KMS-11 (cell line): Measurements from ENCODE around the gene PAPOLB.

ENCODE experiments used
- H2AFZ ChIP-seq: fragments of 200-600 bp; sonication (generic); 2 replicates; pipeline ENCODE4 v1.6.1; 2016; ENCODE audit warnings: antibody characterized with exemption, mixed run types, low read depth
- H3K27ac ChIP-seq: fragments of 200-600 bp; sonication (generic); 2 replicates; pipeline ENCODE4 v1.6.1; 2016; ENCODE audit warnings: mild to moderate bottlenecking, mixed run types
- H3K27me3 ChIP-seq: fragments of 200-600 bp; sonication (generic); 2 replicates; pipeline ENCODE4 v1.6.1; 2017; ENCODE audit warnings: mild to moderate bottlenecking, low read depth, mixed run types, moderate library complexity; ENCODE audit not compliant: insufficient read depth
- H3K36me3 ChIP-seq: fragments of 200-600 bp; sonication (generic); 2 replicates; pipeline ENCODE4 v1.6.1; 2017; ENCODE audit warnings: mild to moderate bottlenecking, mixed run types; ENCODE audit not compliant: insufficient read depth
- H3K4me1 ChIP-seq: fragments of 200-600 bp; sonication (generic); 2 replicates; pipeline ENCODE4 v1.6.1; 2016; ENCODE audit warnings: mild to moderate bottlenecking, low read depth, mixed run types; ENCODE audit not compliant: poor library complexity, severe bottlenecking
- H3K4me2 ChIP-seq: fragments of 200-600 bp; sonication (generic); 2 replicates; pipeline ENCODE4 v1.7.0; 2016; ENCODE audit warnings: mild to moderate bottlenecking, mixed run types
- H3K4me3 ChIP-seq: fragments of 200-600 bp; sonication (generic); IDR thresholded peaks from 2 replicates; pipeline ENCODE4 v1.6.1; 2017; ENCODE audit warnings: low read depth, low read length, mixed read lengths; ENCODE audit not compliant: insufficient read depth
- H3K79me2 ChIP-seq: fragments of 200-600 bp; sonication (generic); 2 replicates; pipeline ENCODE4 v1.6.1; 2016; ENCODE audit warnings: low read depth, mixed run types; ENCODE audit not compliant: insufficient read depth
- H3K9ac ChIP-seq: fragments of 200-600 bp; sonication (generic); 2 replicates; pipeline ENCODE4 v1.6.1; 2016; ENCODE audit warnings: mild to moderate bottlenecking, mixed run types
- H4K20me1 ChIP-seq: fragments of 200-600 bp; sonication (generic); 2 replicates; pipeline ENCODE4 v1.6.1; 2016; ENCODE audit warnings: mild to moderate bottlenecking, mixed run types; ENCODE audit not compliant: insufficient read depth
- CTCF ChIP-seq: fragments of 200-600 bp; sonication (generic); conservative IDR thresholded peaks from 2 replicates; pipeline ENCODE4 v1.6.1; 2017; ENCODE audit warnings: low read depth, mild to moderate bottlenecking, antibody characterized with exemption, low read length, moderate library complexity, mixed read lengths

Gene PAPOLB

GRCh38 chr7:4809666-4810065, 52.2 kb downstream of the PAPOLB start:
- Histone ChIP-seq H3K79me2 (no peaks in the 10 kb centered on the region), H3K4me3 (no peak overlapping the region), H3K36me3 (no peaks in the 10 kb centered on the region), H3K4me1 (no peaks in the 10 kb centered on the region), H3K27ac (no peak overlapping the region), H3K9ac (no peak overlapping the region), H3K4me2 (no peak overlapping the region), H3K27me3 (no peaks in the 10 kb centered on the region; the same call in 1 of the 2 replicates), H2AFZ (no peak overlapping the region), H4K20me1 (no peaks in the 10 kb centered on the region)
- no peak for TF ChIP-seq CTCF

DNA sequence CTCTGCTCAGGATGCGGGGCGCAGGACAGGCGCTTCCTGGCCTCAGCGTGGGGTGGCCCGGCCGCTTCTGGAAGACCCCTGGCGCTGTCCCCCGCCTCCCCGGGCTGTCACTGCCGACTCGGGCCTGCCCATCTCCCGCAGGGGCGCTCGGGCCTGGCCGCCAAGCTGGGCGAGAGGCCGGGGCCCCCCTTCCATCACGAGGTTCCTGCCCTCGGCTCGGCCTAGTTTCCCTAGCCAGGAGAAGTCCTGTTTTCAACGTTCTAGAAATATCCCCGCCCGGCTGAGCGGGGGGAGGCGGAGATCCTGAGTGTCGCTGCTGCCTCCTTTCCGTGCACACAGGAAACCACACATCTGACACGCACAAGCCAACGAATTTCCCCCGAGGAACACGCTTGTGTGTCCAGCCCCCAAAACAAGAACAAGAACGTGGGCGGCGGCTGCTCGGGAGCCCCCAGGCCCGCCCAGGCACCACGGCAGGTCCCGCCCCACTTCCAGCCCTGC, 52.7 kb downstream of the PAPOLB start:
- Histone ChIP-seq H3K4me1 (no peaks in the 10 kb centered on the region), H3K79me2 (no peaks in the 10 kb centered on the region), H3K27me3 (no peaks in the 10 kb centered on the region; the same call in 1 of the 2 replicates), H3K36me3 (no peaks in the 10 kb centered on the region), H3K9ac (no peak overlapping the region), H4K20me1 (no peaks in the 10 kb centered on the region), H2AFZ (no peak overlapping the region), H3K4me3 (no peak overlapping the region), H3K4me2 (no peak overlapping the region), H3K27ac (no peak overlapping the region)
- no peak for TF ChIP-seq CTCF

DNA sequence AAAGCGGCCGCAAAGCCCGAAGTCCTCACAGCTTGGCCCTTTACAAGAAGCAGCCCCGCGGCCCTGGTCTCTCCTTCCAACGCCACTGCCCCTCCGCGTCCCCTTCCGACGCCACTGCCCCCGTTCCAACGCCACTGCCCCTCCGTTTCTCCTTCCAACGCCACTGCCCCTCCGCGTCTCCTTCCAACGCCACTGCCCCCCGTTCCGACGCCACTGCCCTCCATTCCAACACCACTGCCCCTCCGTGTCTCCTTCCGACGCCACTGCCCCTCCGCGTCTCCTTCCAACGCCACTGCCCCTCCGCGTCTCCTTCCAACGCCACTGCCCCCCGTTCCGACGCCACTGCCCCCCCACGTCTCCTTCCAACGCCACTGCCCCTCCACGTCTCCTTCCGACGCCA, 53.3 kb downstream of the PAPOLB start:
- Histone ChIP-seq H3K36me3 (no peaks in the 10 kb centered on the region), H3K27me3 (no peaks in the 10 kb centered on the region; the same call in 1 of the 2 replicates), H4K20me1 (no peaks in the 10 kb centered on the region), H3K4me2 (no peak overlapping the region), H3K79me2 (no peaks in the 10 kb centered on the region), H3K4me3 (no peak overlapping the region), H2AFZ (no peak overlapping the region), H3K4me1 (no peaks in the 10 kb centered on the region), H3K9ac (no peak overlapping the region), H3K27ac (no peak overlapping the region)
- TF ChIP-seq CTCF: no peak

DNA sequence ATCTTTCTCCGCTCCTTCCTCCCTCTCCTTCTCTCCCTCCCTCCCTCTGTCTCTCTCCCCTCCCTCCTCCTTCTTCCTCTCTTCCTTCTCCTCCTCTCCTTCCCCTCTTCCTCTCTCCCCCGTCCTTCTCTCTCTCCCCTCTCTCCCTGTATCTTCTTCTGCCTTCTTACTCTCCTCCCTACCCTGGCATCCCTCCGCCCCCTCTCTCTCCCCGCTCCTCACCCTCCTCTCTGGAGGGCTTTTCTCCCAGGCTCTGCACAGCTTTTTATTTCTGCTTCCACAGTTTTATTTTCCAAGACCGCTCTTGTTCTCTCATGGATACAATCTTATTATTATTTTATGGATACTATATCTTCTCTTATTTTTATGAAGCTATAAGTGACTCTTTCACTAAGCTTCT, 53.8 kb downstream of the PAPOLB start:
- no peaks in the 10 kb centered on the region for H3K4me1 ChIP-seq
- H3K27me3 ChIP-seq: no peaks in the 10 kb centered on the region; the same call in 1 of the 2 replicates
- no peaks in the 10 kb centered on the region for H3K36me3 ChIP-seq
- no peak overlapping the region for H3K4me3 ChIP-seq
- H3K4me2 ChIP-seq: no peak overlapping the region
- no peak overlapping the region for H3K27ac ChIP-seq
- no peak overlapping the region for H3K9ac ChIP-seq
- H2AFZ ChIP-seq: no peak overlapping the region
- H4K20me1 ChIP-seq: no peaks in the 10 kb centered on the region
- no peak for TF ChIP-seq CTCF
- no peaks in the 10 kb centered on the region for H3K79me2 ChIP-seq
